Prostate gland (tissue), 2 donors: ENCODE measurements around the gene TMEM51. TPM values are rescaled to one million over a fixed set of nuclear protein-coding genes. Genes with fewer than 3 reads are reported as not detected.

Experiments used
- DNase-seq: peaks from one replicate; pipeline ENCODE4 v3.0.0-alpha.2; 2019; ENCODE audit warnings: low spot score
- H3K27ac ChIP-seq, 2 donors: fragments of 200-600 bp; sonication (generic); 2 replicates each; pipeline ENCODE4 v1.5.1; 2017 to 2019
- H3K27me3 ChIP-seq: fragments of 200-600 bp; sonication (generic); replicated peaks from 2 replicates; pipeline ENCODE4 v1.5.1; 2019; ENCODE audit not compliant: insufficient read depth
- H3K36me3 ChIP-seq, 2 donors: fragments of 200-600 bp; sonication (generic); 1 replicate in 1 of 2; 2 replicates in 1 of 2; pipeline versions ENCODE4 v1.5.1 to v1.8.1; 2017 to 2019
- H3K4me1 ChIP-seq: fragments of 200-600 bp; sonication (generic); replicated peaks from 2 replicates; pipeline ENCODE4 v1.5.1; 2019
- H3K4me3 ChIP-seq, 2 donors: fragments of 200-600 bp; sonication (generic); 2 replicates each; pipeline ENCODE4 v1.5.1; 2017 to 2019
- H3K9me3 ChIP-seq: fragments of 200-600 bp; sonication (generic); 2 replicates; pipeline ENCODE4 v1.5.1; 2017
- CTCF ChIP-seq, 4 experiments: fragments of 200-600 bp in 2 of 4; fragments of 450-650 bp in 2 of 4; sonication (generic) in 2 of 4; IDR thresholded peaks; 1 replicate in 3 of 4; 2 replicates in 1 of 4; pipeline ENCODE4 v1.5.1; 2016 to 2019; ENCODE audit warnings: antibody characterized with exemption in 4 of 4, mild to moderate bottlenecking in 2 of 4, moderate library complexity in 2 of 4
- POLR2A ChIP-seq: fragments of 450-650 bp; IDR thresholded peaks from one replicate; pipeline ENCODE4 v1.6.1; 2016; ENCODE audit warnings: antibody characterized with exemption, mild to moderate bottlenecking
- POLR2AphosphoS5 ChIP-seq: sonication (generic); formaldehyde crosslinking; IDR thresholded peaks from one replicate; pipeline ENCODE4 v1.6.1; 2017; ENCODE audit warnings: antibody characterized with exemption
- WGBS: methylation state at CpG from one replicate; pipeline ENCODE4 v1.1.5; 2018; 5-methylcytosine and 5-hydroxymethylcytosine counted together
- intact Hi-C: fragments of 100-400 bp; cut with DNase I; formaldehyde crosslinking; loops from one replicate; pipeline ENCODE4 v1.14.2; 2022
- total RNA-seq, 2 donors: library from RNA; depleted of rRNA; stranded (reverse); fragments of >200 nt; gene quantifications; one replicate each; pipeline ENCODE4 v1.1.0, GENCODE V29; 2016

TMEM51 gene
- total RNA-seq, 2 donors from 2014 or later = 9.8 to 17.6 TPM

- Histone ChIP-seq H3K27ac (no peak overlapping the region), H3K4me3 (no peak overlapping the region), H3K36me3 (no peaks in the 10 kb centered on the region), H3K9me3 (no peaks in the 10 kb centered on the region), H3K27me3 (no peaks in the 10 kb centered on the region), H3K4me1 (no peaks in the 10 kb centered on the region)
- intact Hi-C loops = no loop called here
- TF ChIP-seq POLR2A = no peak
- 86% methylated on average over 9 of the region's 9 CpGs for WGBS
- no peak for DNase-seq
Measured at GRCh38 chr1:15196069-15196468, 42.5 kb downstream of the TMEM51 start.

- intact Hi-C loops = no loop called here
- H3K27me3 ChIP-seq = no peaks in the 10 kb centered on the region
- no peak for DNase-seq
Measured at GRCh38 chr1:15196807-15197530, 43.4 kb downstream of the TMEM51 start.

GRCh38 chr1:15197591-15198447, 44.3 kb downstream of the TMEM51 start:
- 92% methylated on average over 12 of the region's 12 CpGs for WGBS
- Histone ChIP-seq H3K9me3 (no peaks in the 10 kb centered on the region), H3K36me3 (no peaks in the 10 kb centered on the region), H3K4me1 (no peaks in the 10 kb centered on the region), H3K27ac (no peak overlapping the region), H3K27me3 (no peaks in the 10 kb centered on the region), H3K4me3 (no peak overlapping the region)
- intact Hi-C loops = no loop called here
- DNase-seq = no peak
- TF ChIP-seq POLR2A (no peak), POLR2AphosphoS5 (no peak), CTCF (IDR thresholded peaks at IDR 0.05) (no peak)

More at GRCh38 chr1:15196807-15197530, 43.4 kb downstream of the TMEM51 start:
- H3K4me3 ChIP-seq = no peak overlapping the region
- no peaks in the 10 kb centered on the region for H3K4me1 ChIP-seq
- H3K27ac ChIP-seq = no peak overlapping the region
- no peak for TF ChIP-seq POLR2A
- TF ChIP-seq POLR2AphosphoS5 = no peak
- no peak for TF ChIP-seq CTCF (IDR thresholded peaks at IDR 0.05)
- WGBS = 67% methylated on average over 8 of the region's 8 CpGs
- H3K9me3 ChIP-seq = no peaks in the 10 kb centered on the region
- H3K36me3 ChIP-seq = no peaks in the 10 kb centered on the region

GRCh38 chr1:15198684-15199083, 45.1 kb downstream of the TMEM51 start:
- Histone ChIP-seq H3K36me3 (no peaks in the 10 kb centered on the region), H3K4me1 (no peaks in the 10 kb centered on the region), H3K27ac (no peak overlapping the region), H3K27me3 (no peaks in the 10 kb centered on the region), H3K9me3 (no peaks in the 10 kb centered on the region), H3K4me3 (no peak overlapping the region)
- TF ChIP-seq CTCF (IDR thresholded peaks at IDR 0.05) (no peak), POLR2AphosphoS5 (no peak), POLR2A (no peak)
- intact Hi-C loops = no loop called here
- WGBS = 87% methylated on average over 8 of the region's 8 CpGs
- no peak for DNase-seq

GRCh38 chr1:15201221-15201620, 47.7 kb downstream of the TMEM51 start:
- 31% methylated on average over 4 of the region's 4 CpGs for WGBS

More at GRCh38 chr1:15201221-15201620, 47.7 kb downstream of the TMEM51 start:
- H3K27me3 ChIP-seq = no peaks in the 10 kb centered on the region
- H3K27ac ChIP-seq = peak overlapping the region; percentile 64 to 74
- TF ChIP-seq POLR2A (no peak), CTCF (IDR thresholded peaks at IDR 0.05) (no peak), POLR2AphosphoS5 (no peak)
- H3K4me1 ChIP-seq = no peaks in the 10 kb centered on the region
- H3K36me3 ChIP-seq = no peaks in the 10 kb centered on the region
- no peak overlapping the region for H3K4me3 ChIP-seq
- H3K9me3 ChIP-seq = no peaks in the 10 kb centered on the region
- no peak for DNase-seq
- intact Hi-C loops = loop anchor here (5.0 kb wide), 1 partner anchor 49 kb away; the partner anchor contains the start of gene TMEM51
